NCI-H146 (cell line): ENCODE measurements around the gene DLEU7.

ENCODE experiments used
- DNase-seq: peaks from one replicate; lab custom pipeline; 2025; lab: John Stamatoyannopoulos, UW

Gene DLEU7

DNA sequence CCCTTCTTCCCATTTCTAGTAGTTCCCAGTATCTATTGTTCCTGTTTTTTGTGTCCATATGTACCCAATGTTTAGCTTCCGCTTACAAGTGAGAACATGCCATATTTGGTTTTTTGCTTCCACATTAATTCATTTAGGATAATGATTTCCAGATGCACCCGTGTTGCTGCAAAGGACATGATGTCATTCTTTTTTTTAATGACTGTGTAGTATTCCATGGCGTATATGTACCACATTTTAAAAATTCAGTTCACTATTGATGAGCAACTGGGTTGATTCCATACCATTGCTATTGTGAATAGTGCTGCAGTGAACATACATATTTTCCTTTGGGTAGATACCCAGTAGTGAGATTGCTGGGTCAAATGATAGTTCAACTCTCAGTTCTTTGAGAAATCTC lies 50.5 kb downstream of the DLEU7 start:
- DNase-seq, result no peak

DNA sequence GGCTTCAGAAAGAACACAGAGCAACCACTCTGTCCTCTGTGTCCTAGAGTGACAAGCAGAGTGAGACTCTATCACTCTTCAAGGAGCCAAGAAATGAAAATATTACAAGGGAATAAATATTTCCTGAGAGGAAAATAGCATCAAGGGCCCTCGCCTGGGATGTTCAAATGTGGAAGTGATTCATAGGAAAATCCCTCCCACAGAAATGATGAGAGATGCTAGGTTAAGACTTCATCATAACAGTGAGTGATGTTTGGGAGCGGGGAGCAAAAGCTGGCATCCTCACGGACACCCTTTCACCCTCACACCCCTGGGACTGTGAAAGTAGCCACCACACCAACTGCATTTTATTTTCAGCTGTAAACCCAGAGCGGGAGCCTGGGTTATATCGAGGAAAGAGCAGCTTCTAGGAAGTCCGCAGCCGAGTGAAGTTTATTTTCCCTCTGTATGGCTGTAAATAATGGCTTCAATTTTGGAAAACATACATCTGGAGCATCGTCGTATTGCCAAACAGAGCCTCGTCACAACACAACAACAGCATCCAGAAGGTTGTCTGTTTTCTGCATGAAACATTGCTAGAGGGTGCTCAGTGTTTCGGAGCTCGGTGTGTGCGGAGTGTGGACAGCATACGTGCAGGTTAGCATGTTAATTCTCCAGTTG lies 54.8 kb downstream of the DLEU7 start:
- no peak for DNase-seq

GRCh38 chr13:50787316-50788195 lies 55.9 kb downstream of the DLEU7 start:
- peak; percentile 30 for DNase-seq

GRCh38 chr13:50783717-50784290 lies 59.7 kb downstream of the DLEU7 start:
- DNase-seq, result no peak

DNA sequence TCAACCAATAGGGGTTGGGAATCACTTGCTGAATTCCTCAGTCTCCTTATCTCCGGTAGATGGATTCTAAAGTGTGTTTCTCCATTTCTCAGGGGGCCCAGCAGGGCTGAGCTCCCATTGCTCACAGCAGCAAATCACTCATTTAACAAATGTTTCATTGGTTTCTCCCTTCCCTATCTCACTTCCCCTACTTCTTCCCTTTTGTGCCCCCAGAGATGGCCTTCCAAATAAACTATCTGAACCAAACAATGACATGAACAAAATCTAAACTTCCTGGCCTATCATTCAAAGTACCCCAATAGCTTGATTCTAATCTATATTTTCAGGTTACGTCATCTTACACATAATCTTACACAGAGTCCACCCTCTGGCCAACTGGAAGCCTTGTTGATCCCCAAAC lies 60.4 kb downstream of the DLEU7 start:
- DNase-seq, result no peak

DNA sequence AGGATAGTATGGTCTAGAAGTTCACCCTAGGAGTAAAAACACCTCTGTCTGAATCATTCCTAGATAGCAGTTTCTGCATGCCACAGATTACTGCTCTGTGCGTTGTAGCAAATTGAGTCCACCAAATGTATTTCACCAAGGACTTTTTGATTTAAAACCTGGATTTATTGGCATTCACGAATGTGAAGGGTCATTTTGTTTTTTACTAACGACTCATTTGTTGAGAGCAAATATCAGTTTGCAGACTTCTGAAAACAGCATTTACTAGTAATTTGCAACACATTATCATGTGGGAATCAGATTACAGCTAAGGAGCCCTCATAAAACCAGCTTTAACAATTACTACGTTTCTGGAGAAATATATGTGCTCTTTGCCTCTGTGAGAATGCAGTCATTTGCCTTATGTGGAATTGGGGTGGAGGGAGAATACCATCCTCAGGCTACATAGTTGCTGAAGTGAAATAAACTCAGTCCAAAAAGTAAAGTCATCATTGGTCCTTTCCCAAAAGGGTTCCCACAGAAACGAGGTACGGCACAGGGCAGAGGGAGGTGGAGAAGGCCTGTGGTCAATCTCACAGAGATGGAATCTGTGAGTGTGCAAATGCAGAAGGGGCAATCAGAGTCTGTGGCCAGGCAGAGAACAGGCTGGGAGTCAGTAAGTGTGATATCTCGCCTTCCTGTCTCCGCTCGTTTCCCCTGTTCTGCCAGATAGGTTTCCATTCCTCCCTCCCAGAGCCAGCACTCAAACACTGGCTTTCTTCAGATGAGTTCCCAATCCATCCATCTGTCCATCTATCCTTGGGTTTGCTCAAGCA lies 63.1 kb downstream of the DLEU7 start:
- no peak for DNase-seq

DNA sequence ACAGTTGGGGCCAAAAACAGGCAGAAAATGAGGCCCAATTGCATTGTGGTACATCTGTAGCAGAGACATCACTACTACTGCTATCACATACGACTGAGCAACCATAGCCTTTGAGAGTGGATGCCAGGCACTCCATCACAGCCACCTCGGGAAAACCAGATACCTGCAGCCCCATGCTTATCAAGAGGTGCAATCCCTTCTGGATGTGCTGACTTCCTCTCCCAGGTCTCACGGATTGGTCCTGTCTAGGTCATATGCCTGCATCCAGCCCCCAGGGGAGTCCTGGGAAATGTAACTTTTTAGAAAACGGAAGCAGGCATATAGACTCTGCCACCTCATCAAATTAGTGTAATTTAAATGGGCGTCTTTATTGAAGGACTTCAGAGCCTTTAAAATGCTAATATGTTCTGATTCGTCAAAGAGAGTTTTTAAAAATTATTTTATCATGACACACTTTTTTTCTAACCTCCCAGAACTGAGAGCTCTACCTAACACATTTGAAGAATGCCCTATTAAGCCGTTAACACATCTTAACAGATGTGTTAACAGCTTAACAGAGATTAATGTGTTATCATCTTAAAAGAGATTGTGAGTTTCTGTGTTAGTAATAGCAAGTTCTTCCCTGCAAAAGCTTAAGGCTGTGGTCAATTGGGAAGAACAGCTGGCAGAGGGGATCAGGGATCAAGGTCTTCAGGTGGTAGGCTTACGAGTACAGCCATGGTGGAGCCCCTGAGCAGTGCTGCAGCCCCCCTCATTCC lies 63.9 kb downstream of the DLEU7 start:
- no peak for DNase-seq
